Mesendoderm (in vitro differentiated cells): ENCODE results near the gene LSM10.
A peak's percentile ranks its signal among the peaks of the same experiment; 100 is the strongest.

ENCODE experiments used
- DNase-seq: peaks from one replicate; pipeline ENCODE4 v3.0.0; 2013
- H2AK5ac ChIP-seq: 2 replicates; pipeline ENCODE4 v1.6.1; 2013; ENCODE audit warnings: low read length, inconsistent platforms
- H2BK120ac ChIP-seq: 2 replicates; pipeline ENCODE4 v1.6.1; 2013; ENCODE audit warnings: low read depth, mild to moderate bottlenecking, low read length, moderate library complexity, mixed read lengths
- H2BK15ac ChIP-seq: replicated peaks from 2 replicates; pipeline ENCODE4 v1.6.1; 2013; ENCODE audit warnings: low read depth, mild to moderate bottlenecking, moderate library complexity
- H2BK5ac ChIP-seq: 2 replicates; pipeline ENCODE4 v1.6.1; 2013; ENCODE audit warnings: low read length, inconsistent platforms
- H3K18ac ChIP-seq: 2 replicates; pipeline ENCODE4 v1.6.1; 2013; ENCODE audit warnings: mild to moderate bottlenecking, low read length, mixed read lengths
- H3K23ac ChIP-seq: one replicate; pipeline ENCODE4 v1.6.1; 2013; ENCODE audit warnings: low read length
- H3K27ac ChIP-seq: 2 replicates; pipeline ENCODE4 v1.5.1; 2013; ENCODE audit warnings: low read depth, mild to moderate bottlenecking, inconsistent platforms, low read length, moderate library complexity
- H3K27me3 ChIP-seq: 2 replicates; pipeline ENCODE4 v1.6.1; 2013; ENCODE audit warnings: low read length, control low read depth, mild to moderate bottlenecking, inconsistent platforms; ENCODE audit not compliant: insufficient read depth, poor library complexity
- H3K36me3 ChIP-seq: 2 replicates; pipeline ENCODE4 v1.6.1; 2013; ENCODE audit warnings: low read length, inconsistent platforms; ENCODE audit not compliant: control insufficient read depth, insufficient read depth
- H3K4ac ChIP-seq: one replicate; pipeline ENCODE4 v1.6.1; 2013; ENCODE audit warnings: low read depth, mild to moderate bottlenecking, low read length, moderate library complexity
- H3K4me1 ChIP-seq: 2 replicates; pipeline ENCODE4 v1.6.1; 2013; ENCODE audit warnings: low read depth, low read length, inconsistent platforms; ENCODE audit not compliant: control insufficient read depth
- H3K4me2 ChIP-seq: 2 replicates; pipeline ENCODE4 v1.6.1; 2013; ENCODE audit warnings: low read length
- H3K4me3 ChIP-seq: 2 replicates; pipeline ENCODE4 v1.5.1; 2013; ENCODE audit warnings: mild to moderate bottlenecking, low read length
- H3K56ac ChIP-seq: one replicate; pipeline ENCODE4 v1.6.1; 2013; ENCODE audit warnings: low read length
- H3K79me1 ChIP-seq: 2 replicates; pipeline ENCODE4 v1.6.1; 2013; ENCODE audit warnings: low read length, inconsistent platforms
- H3K79me2 ChIP-seq: 2 replicates; pipeline ENCODE4 v1.6.1; 2013; ENCODE audit warnings: mild to moderate bottlenecking, low read length; ENCODE audit not compliant: control insufficient read depth, insufficient read depth
- H3K9ac ChIP-seq: 2 replicates; pipeline ENCODE4 v1.6.1; 2013; ENCODE audit warnings: low read length, inconsistent platforms
- H4K5ac ChIP-seq: one replicate; pipeline ENCODE4 v1.6.1; 2013; ENCODE audit warnings: low read length
- H4K8ac ChIP-seq: one replicate; pipeline ENCODE4 v1.6.1; 2013; ENCODE audit warnings: low read depth, mild to moderate bottlenecking, control low read depth, low read length, moderate library complexity
- WGBS: extraction: QIAGEN DNeasy Blood & Tissue Kit; methylation state at CpG from one replicate; pipeline ENCODE4 v1.1.7; 2013; ENCODE audit warnings: low lambda C conversion rate, missing lambda C conversion rate; ENCODE audit not compliant: insufficient coverage; ENCODE audit errors: extremely low coverage; 5-methylcytosine and 5-hydroxymethylcytosine counted together

The LSM10 gene

GRCh38 chr1:36369061-36369861, 28.4 kb downstream of the LSM10 start:
- H2BK120ac ChIP-seq, result no peak overlapping the region
- H3K4me1 ChIP-seq, result peaks cover 9% of the 10 kb centered on the region
- H4K8ac ChIP-seq, result no peak overlapping the region
- peak overlapping the region; percentile 18 for H3K9ac ChIP-seq
- no peak overlapping the region for H3K27ac ChIP-seq
- H4K5ac ChIP-seq, result no peak overlapping the region
- whole genome bisulfite sequencing, result no CpG with 5 or more reads among the region's 7 CpGs
- H3K4me3 ChIP-seq, result no peak overlapping the region
- no peaks in the 10 kb centered on the region for H3K36me3 ChIP-seq
- DNase-seq, result peak; percentile 82
- H2BK15ac ChIP-seq, result no peak overlapping the region
- H2BK5ac ChIP-seq, result no peak overlapping the region
- no peak overlapping the region for H3K4ac ChIP-seq
- no peak overlapping the region for H3K18ac ChIP-seq
- no peaks in the 10 kb centered on the region for H3K27me3 ChIP-seq
- no peak overlapping the region for H3K56ac ChIP-seq
- no peak overlapping the region for H2AK5ac ChIP-seq
- peaks cover 29% of the 10 kb centered on the region for H3K79me1 ChIP-seq
- no peak overlapping the region for H3K23ac ChIP-seq
- H3K4me2 ChIP-seq, result no peak overlapping the region
- H3K79me2 ChIP-seq, result peaks cover 27% of the 10 kb centered on the region

GRCh38 chr1:36367798-36368197, 29.9 kb downstream of the LSM10 start:
- no peaks in the 10 kb centered on the region for H3K27me3 ChIP-seq
- no peak overlapping the region for H3K18ac ChIP-seq
- no peak overlapping the region for H3K4me2 ChIP-seq
- no peak for DNase-seq
- H3K23ac ChIP-seq, result no peak overlapping the region
- no peak overlapping the region for H2BK15ac ChIP-seq
- H3K36me3 ChIP-seq, result no peaks in the 10 kb centered on the region
- H3K56ac ChIP-seq, result no peak overlapping the region
- no peaks in the 10 kb centered on the region for H3K4me1 ChIP-seq
- H3K27ac ChIP-seq, result no peak overlapping the region
- no CpG with 5 or more reads among the region's 4 CpGs for WGBS
- H4K5ac ChIP-seq, result no peak overlapping the region
- no peak overlapping the region for H2AK5ac ChIP-seq
- H3K9ac ChIP-seq, result no peak overlapping the region
- H3K4ac ChIP-seq, result no peak overlapping the region
- H3K4me3 ChIP-seq, result no peak overlapping the region
- H2BK5ac ChIP-seq, result no peak overlapping the region
- no peak overlapping the region for H4K8ac ChIP-seq
- no peak overlapping the region for H2BK120ac ChIP-seq
- H3K79me2 ChIP-seq, result peaks cover 24% of the 10 kb centered on the region
- peaks cover 26% of the 10 kb centered on the region for H3K79me1 ChIP-seq

- H3K79me2 ChIP-seq, result peaks cover 21% of the 10 kb centered on the region
- H3K4ac ChIP-seq, result no peak overlapping the region
- WGBS, result no CpG with 5 or more reads among the region's 5 CpGs
- no peak overlapping the region for H2BK15ac ChIP-seq
- no peak overlapping the region for H3K4me2 ChIP-seq
- no peaks in the 10 kb centered on the region for H3K27me3 ChIP-seq
- H2BK120ac ChIP-seq, result no peak overlapping the region
- no peak overlapping the region for H4K5ac ChIP-seq
- no peak overlapping the region for H3K23ac ChIP-seq
- no peak overlapping the region for H3K27ac ChIP-seq
- H3K4me3 ChIP-seq, result no peak overlapping the region
- no peak overlapping the region for H3K9ac ChIP-seq
- no peak overlapping the region for H2AK5ac ChIP-seq
- peaks cover 26% of the 10 kb centered on the region for H3K79me1 ChIP-seq
- no peak overlapping the region for H2BK5ac ChIP-seq
- DNase-seq, result no peak
- no peak overlapping the region for H3K56ac ChIP-seq
- H3K18ac ChIP-seq, result no peak overlapping the region
- no peaks in the 10 kb centered on the region for H3K36me3 ChIP-seq
- H3K4me1 ChIP-seq, result no peaks in the 10 kb centered on the region
- no peak overlapping the region for H4K8ac ChIP-seq
Measured at GRCh38 chr1:36367066-36367465, 30.6 kb downstream of the LSM10 start.

- H3K79me1 ChIP-seq, result peaks cover 26% of the 10 kb centered on the region
- no CpG with 5 or more reads among the region's 18 CpGs for WGBS
- no peaks in the 10 kb centered on the region for H3K27me3 ChIP-seq
- H3K4me2 ChIP-seq, result no peak overlapping the region
- peak overlapping the region; percentile 42 for H3K56ac ChIP-seq
- no peak overlapping the region for H3K18ac ChIP-seq
- H4K5ac ChIP-seq, result no peak overlapping the region
- no peak overlapping the region for H3K4me3 ChIP-seq
- H3K27ac ChIP-seq, result no peak overlapping the region
- H4K8ac ChIP-seq, result no peak overlapping the region
- no peak overlapping the region for H2BK15ac ChIP-seq
- H2BK120ac ChIP-seq, result no peak overlapping the region
- H2AK5ac ChIP-seq, result no peak overlapping the region
- no peak overlapping the region for H3K4ac ChIP-seq
- no peak overlapping the region for H2BK5ac ChIP-seq
- no peak overlapping the region for H3K23ac ChIP-seq
- peaks cover 19% of the 10 kb centered on the region for H3K79me2 ChIP-seq
- DNase-seq, result peak; percentile 65
- no peaks in the 10 kb centered on the region for H3K36me3 ChIP-seq
- H3K9ac ChIP-seq, result no peak overlapping the region
- H3K4me1 ChIP-seq, result no peaks in the 10 kb centered on the region
Measured at GRCh38 chr1:36366091-36366661, 31.5 kb downstream of the LSM10 start.

- no peaks in the 10 kb centered on the region for H3K36me3 ChIP-seq
- H3K27ac ChIP-seq, result no peak overlapping the region
- H3K79me1 ChIP-seq, result peaks cover 26% of the 10 kb centered on the region
- no peak overlapping the region for H4K8ac ChIP-seq
- H3K4me1 ChIP-seq, result no peaks in the 10 kb centered on the region
- H2AK5ac ChIP-seq, result no peak overlapping the region
- no peak overlapping the region for H3K18ac ChIP-seq
- H2BK120ac ChIP-seq, result no peak overlapping the region
- no CpG with 5 or more reads among the region's 1 CpG for WGBS
- H3K4ac ChIP-seq, result no peak overlapping the region
- no peak overlapping the region for H2BK5ac ChIP-seq
- no peak overlapping the region for H3K9ac ChIP-seq
- no peak overlapping the region for H3K23ac ChIP-seq
- no peak for DNase-seq
- H3K27me3 ChIP-seq, result no peaks in the 10 kb centered on the region
- no peak overlapping the region for H3K4me3 ChIP-seq
- H4K5ac ChIP-seq, result no peak overlapping the region
- no peak overlapping the region for H3K4me2 ChIP-seq
- no peak overlapping the region for H3K56ac ChIP-seq
- peaks cover 19% of the 10 kb centered on the region for H3K79me2 ChIP-seq
- H2BK15ac ChIP-seq, result no peak overlapping the region
Measured at GRCh38 chr1:36365381-36365780, 32.3 kb downstream of the LSM10 start.
